Esophagus squamous epithelium (tissue), 5 donors: ENCODE results near the gene TIMM22. TPM values are rescaled to one million over a fixed set of nuclear protein-coding genes. Genes with fewer than 3 reads are reported as not detected.

Experiments
- DNase-seq: peaks from one replicate; lab custom pipeline; 2025; lab: John Stamatoyannopoulos, UW
- H3K27ac ChIP-seq, 4 donors: fragments of 200-600 bp; sonication (generic); one replicate each; pipeline ENCODE4 v1.5.1; 2016 to 2019; ENCODE audit warnings: mild to moderate bottlenecking in 1 of 4
- H3K27me3 ChIP-seq, 4 donors: fragments of 200-600 bp; sonication (generic); 1 replicate in 3 of 4; 2 replicates in 1 of 4; pipeline versions ENCODE4 v1.5.1 to v1.6.0; 2017 to 2021; ENCODE audit warnings: antibody characterized with exemption in 1 of 4
- H3K36me3 ChIP-seq, 3 donors: fragments of 200-600 bp; sonication (generic); one replicate each; pipeline ENCODE4 v1.5.1; 2016 to 2019
- H3K4me1 ChIP-seq, 3 donors: fragments of 200-600 bp; sonication (generic); one replicate each; pipeline ENCODE4 v1.5.1; 2017 to 2019
- H3K4me3 ChIP-seq, 4 donors: fragments of 200-600 bp; sonication (generic); 1 replicate in 3 of 4; 2 replicates in 1 of 4; pipeline ENCODE4 v1.5.1; 2016 to 2019; ENCODE audit warnings: mild to moderate bottlenecking in 2 of 4, moderate library complexity in 1 of 4
- H3K9me3 ChIP-seq, 3 donors: fragments of 200-600 bp; sonication (generic); one replicate each; pipeline ENCODE4 v1.5.1; 2016 to 2019
- POLR2A ChIP-seq, 4 donors: fragments of 450-650 bp; IDR thresholded peaks; one replicate each; pipeline ENCODE4 v1.6.1; 2017; ENCODE audit warnings: antibody characterized with exemption in 4 of 4, mild to moderate bottlenecking in 4 of 4, moderate library complexity in 3 of 4
- WGBS, 2 donors: methylation state at CpG; one replicate each; pipeline ENCODE4 v1.1.5; 2018; 5-methylcytosine and 5-hydroxymethylcytosine counted together
- intact Hi-C: fragments of 100-400 bp; cut with DNase I; formaldehyde crosslinking; loops from one replicate; pipeline ENCODE4 v1.15.0; 2022
- total RNA-seq, 4 donors: library from RNA; depleted of rRNA; stranded (reverse); fragments of >200 nt; gene quantifications; one replicate each; pipeline ENCODE4 v1.1.0, GENCODE V29; 2016
- TF ChIP-seq, protein P1 (sequence below), 6 experiments: fragments of 450-650 bp in 4 of 6; fragments of 200-600 bp in 2 of 6; sonication (generic) in 2 of 6; IDR thresholded peaks; one replicate each; pipeline ENCODE4 v1.5.1; 2016 to 2019; ENCODE audit warnings: antibody characterized with exemption in 6 of 6, mild to moderate bottlenecking in 4 of 6, moderate library complexity in 4 of 6
- donor health status: DM: yes; HTN: yes; CAD: no.

The TIMM22 gene
- total RNA-seq, 4 donors from 2014 or later = 7.7 to 18.5 (median 11.8) TPM

DNA sequence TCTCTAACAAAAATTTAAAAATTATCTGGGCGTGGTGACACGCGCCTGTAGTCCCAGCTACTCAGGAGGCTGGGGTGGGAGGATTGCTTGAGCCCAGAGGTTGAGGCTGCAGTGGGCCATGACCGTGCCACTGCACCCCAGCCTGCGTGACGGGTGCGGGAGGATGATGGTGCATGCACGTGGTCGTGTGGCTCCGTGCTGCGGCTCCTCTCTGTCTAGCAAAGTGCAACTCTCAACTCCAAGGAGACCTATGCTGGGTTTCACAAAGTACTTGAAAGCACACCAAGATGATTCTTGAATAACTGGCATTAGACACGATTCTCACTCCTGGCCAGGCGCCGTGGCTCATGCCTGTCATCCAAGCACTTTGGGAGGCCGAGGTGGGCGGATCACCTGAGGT lies 43.2 kb upstream of the TIMM22 start:
- TF ChIP-seq, protein P1, sequence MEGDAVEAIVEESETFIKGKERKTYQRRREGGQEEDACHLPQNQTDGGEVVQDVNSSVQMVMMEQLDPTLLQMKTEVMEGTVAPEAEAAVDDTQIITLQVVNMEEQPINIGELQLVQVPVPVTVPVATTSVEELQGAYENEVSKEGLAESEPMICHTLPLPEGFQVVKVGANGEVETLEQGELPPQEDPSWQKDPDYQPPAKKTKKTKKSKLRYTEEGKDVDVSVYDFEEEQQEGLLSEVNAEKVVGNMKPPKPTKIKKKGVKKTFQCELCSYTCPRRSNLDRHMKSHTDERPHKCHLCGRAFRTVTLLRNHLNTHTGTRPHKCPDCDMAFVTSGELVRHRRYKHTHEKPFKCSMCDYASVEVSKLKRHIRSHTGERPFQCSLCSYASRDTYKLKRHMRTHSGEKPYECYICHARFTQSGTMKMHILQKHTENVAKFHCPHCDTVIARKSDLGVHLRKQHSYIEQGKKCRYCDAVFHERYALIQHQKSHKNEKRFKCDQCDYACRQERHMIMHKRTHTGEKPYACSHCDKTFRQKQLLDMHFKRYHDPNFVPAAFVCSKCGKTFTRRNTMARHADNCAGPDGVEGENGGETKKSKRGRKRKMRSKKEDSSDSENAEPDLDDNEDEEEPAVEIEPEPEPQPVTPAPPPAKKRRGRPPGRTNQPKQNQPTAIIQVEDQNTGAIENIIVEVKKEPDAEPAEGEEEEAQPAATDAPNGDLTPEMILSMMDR (IDR thresholded peaks at IDR 0.05) = no peak
- TF ChIP-seq POLR2A (IDR thresholded peaks at IDR 0.05) = no peak
- peak overlapping the region in 2 of 4 donors; percentile 51 to 72 for H3K27ac ChIP-seq
- intact Hi-C loops = no loop called here
- WGBS, 2 donors = 83 to 91% methylated on average over 6 to 13 of the region's 16 CpGs
- no peaks in the 10 kb centered on the region for H3K9me3 ChIP-seq
- H3K4me3 ChIP-seq = no peak overlapping the region
- no peak for DNase-seq
- H3K4me1 ChIP-seq = peaks cover 7 to 56% (median 10%) of the 10 kb centered on the region in 3 donors
- H3K27me3 ChIP-seq = no peaks in the 10 kb centered on the region
- peaks cover 0 to 13% (median 0%) of the 10 kb centered on the region in 3 donors for H3K36me3 ChIP-seq

DNA sequence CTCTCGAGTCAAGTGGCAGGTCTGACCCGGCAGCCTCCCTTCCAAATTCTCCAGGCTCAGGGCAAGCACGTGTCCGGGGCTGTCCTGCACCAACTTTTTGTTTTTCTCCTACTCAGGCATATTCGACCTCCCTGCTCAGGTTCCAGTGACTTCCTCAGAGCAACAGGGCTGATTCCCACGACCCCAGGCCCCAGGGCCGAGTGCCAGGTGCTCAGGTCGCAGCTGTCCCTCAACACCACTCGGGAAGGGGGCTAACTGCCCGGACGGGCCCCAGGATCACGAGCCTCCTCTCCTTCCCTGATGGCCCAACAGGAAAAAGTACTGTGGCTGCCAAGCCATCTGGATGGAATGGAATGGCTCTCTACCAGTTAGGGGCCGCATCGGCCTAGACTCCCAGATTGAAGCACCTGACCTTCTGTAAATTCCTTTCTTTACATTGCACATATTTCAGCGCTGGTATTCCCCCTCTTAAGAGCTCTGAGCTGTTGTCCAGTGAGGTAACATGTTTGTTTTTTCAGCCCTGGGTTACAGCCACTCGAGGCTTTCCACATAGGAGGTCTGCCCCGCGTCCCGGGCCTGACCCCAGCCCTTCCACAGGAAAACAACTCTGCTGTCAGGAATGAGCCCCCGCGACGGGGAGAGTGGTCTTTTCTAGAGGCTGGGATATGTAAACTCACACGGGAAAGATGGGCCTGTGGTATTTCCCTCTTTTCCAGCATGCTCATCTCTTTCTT lies 42.3 kb upstream of the TIMM22 start:
- Histone ChIP-seq H3K27me3 (no peaks in the 10 kb centered on the region), H3K4me1 (peaks cover 7 to 55% (median 10%) of the 10 kb centered on the region in 3 donors), H3K27ac (peak overlapping the region; percentile 14 to 72 (median 41)), H3K9me3 (no peaks in the 10 kb centered on the region), H3K36me3 (peaks cover 0 to 13% (median 0%) of the 10 kb centered on the region in 3 donors), H3K4me3 (no peak overlapping the region)
- intact Hi-C loops = no loop called here
- TF ChIP-seq, protein P1 (IDR thresholded peaks at IDR 0.05) = no peak
- no peak for TF ChIP-seq POLR2A (IDR thresholded peaks at IDR 0.05)
- DNase-seq = no peak
- 59 to 62% methylated on average over 13 to 22 of the region's 23 CpGs for WGBS, 2 donors

DNA sequence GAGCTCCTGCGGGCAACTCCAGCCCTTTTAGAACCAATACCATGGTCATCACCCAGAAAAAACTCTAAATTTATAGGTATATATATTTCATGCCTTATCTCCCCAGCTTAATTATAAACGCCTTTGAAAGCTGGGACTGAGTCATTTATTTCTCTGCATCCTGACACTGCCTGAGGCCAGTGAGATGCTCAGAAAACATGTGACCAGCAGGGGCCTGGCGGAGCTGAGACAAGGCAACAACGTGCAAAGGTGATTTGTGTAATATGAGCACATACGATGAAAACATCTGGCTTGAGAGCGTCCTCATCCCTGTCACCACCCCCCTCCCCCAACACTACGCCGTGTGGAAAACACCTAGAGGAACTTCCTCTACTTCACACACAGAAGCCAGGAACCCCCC lies 40.0 kb upstream of the TIMM22 start:
- H3K27me3 ChIP-seq = no peaks in the 10 kb centered on the region
- no peak for DNase-seq

DNA sequence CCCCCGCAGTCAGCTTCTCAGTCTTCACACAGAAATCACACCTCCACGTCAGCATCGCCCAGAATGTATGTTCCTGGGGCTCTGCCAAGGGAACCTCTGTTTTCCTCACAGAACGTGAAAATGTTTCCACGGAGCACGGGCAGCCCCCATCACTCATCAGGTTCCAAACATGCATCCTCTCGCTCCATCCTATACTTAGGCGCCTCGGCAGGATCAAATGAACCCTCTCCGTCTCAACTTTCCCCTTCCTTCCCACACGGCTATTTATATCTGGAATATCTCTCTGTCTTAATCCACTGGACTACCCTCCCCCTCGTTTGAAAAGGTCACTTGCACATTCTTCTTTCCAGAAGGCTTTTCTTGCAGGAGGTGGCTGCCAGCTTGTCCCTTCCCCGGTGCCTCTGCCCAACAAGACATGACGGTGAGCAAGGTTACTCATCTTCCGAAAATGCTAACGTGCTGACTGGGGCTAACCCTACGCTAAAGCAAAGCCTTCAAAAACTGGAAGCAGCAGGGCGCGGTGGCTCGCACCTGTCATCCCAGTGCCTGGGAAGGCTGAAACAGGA lies 39.0 kb upstream of the TIMM22 start:
- Histone ChIP-seq H3K36me3 (peaks cover 0 to 13% (median 0%) of the 10 kb centered on the region in 3 donors), H3K27ac (peak overlapping the region in 3 of 4 donors; percentile 34 to 57 (median 52)), H3K4me1 (peaks cover 3 to 37% (median 6%) of the 10 kb centered on the region in 3 donors), H3K4me3 (no peak overlapping the region), H3K9me3 (no peaks in the 10 kb centered on the region), H3K27me3 (no peaks in the 10 kb centered on the region)
- intact Hi-C loops = no loop called here
- no peak for DNase-seq
- no peak for TF ChIP-seq POLR2A (IDR thresholded peaks at IDR 0.05)
- TF ChIP-seq, protein P1 (IDR thresholded peaks at IDR 0.05) = no peak
- WGBS, 2 donors = 66 to 74% methylated on average over 15 of the region's 20 CpGs

More for the DNA sequence above, 40.0 kb upstream of the TIMM22 start:
- peaks cover 0 to 13% (median 0%) of the 10 kb centered on the region in 3 donors for H3K36me3 ChIP-seq
- intact Hi-C loops = no loop called here
- TF ChIP-seq, protein P1 (IDR thresholded peaks at IDR 0.05) = no peak
- no peak for TF ChIP-seq POLR2A (IDR thresholded peaks at IDR 0.05)
- peaks cover 4 to 34% (median 6%) of the 10 kb centered on the region in 3 donors for H3K4me1 ChIP-seq
- H3K9me3 ChIP-seq = no peaks in the 10 kb centered on the region
- WGBS, 2 donors = 38 to 43% methylated on average over 5 to 8 of the region's 8 CpGs
- H3K27ac ChIP-seq = peak overlapping the region in 1 of 4 donors; percentile 57
- H3K4me3 ChIP-seq = no peak overlapping the region
